HG02763 (cell line): Measurements from ENCODE around the gene SMPD2.
A peak's percentile ranks its signal among the peaks of the same experiment; 100 is the strongest.

ENCODE experiments used
- ATAC-seq: cut with Tn5 transposase; IDR thresholded peaks from one replicate; pipeline ENCODE4 v1.9.1; 2021; ENCODE audit warnings: mild to moderate bottlenecking, moderate library complexity; ENCODE audit not compliant: unreplicated experiment

SMPD2 gene, protein sequence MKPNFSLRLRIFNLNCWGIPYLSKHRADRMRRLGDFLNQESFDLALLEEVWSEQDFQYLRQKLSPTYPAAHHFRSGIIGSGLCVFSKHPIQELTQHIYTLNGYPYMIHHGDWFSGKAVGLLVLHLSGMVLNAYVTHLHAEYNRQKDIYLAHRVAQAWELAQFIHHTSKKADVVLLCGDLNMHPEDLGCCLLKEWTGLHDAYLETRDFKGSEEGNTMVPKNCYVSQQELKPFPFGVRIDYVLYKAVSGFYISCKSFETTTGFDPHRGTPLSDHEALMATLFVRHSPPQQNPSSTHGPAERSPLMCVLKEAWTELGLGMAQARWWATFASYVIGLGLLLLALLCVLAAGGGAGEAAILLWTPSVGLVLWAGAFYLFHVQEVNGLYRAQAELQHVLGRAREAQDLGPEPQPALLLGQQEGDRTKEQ

DNA sequence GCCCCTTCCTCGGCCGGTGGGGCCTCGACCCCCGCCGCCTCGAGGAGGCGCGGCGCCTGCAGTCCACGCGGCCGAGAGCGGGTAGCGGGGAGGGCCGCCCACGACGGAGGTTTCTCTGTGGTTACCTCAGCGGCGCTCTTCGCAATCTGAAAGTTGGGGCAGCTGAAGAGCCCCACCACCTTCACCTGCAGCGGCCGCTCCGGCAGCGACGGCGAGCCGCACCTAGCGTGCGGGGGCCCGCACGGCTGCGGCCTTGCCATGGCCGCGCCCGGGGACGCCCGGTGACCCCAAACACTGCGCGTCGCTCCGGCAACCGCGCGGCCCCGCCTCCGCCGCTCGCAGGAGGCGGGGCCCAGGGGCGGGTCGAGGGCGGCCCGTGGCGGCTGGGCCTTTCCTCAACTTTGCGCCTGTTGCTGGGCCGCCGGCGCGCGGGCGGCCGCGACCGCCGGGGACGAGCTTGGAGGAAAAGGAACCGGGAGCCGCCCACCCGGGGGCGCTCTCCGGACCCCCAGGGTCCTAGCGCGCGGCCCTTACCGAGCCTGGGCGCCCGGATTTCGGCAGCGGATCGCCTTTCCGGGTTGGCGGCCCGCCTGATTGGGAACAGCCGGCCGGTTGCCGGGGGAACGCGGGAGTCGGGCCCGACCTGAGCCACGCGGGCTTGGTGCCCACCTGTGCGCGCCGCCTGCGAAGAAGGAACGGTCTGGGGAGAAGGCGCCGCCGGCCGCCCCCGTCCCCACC lies at the start of gene SMPD2, which contains the start of gene PPIL6:
Gene SMPD2, plus strand, starts transcription at position 394 of the 738 bp plus-strand sequence. CDS start 398 bp downstream, outside the sequence.
Gene PPIL6, minus strand, starts transcription at position 298 of the 738 bp plus-strand sequence. Its CDS starts 38 bp downstream, at position 260.
- peak; percentile 89 for ATAC-seq

DNA sequence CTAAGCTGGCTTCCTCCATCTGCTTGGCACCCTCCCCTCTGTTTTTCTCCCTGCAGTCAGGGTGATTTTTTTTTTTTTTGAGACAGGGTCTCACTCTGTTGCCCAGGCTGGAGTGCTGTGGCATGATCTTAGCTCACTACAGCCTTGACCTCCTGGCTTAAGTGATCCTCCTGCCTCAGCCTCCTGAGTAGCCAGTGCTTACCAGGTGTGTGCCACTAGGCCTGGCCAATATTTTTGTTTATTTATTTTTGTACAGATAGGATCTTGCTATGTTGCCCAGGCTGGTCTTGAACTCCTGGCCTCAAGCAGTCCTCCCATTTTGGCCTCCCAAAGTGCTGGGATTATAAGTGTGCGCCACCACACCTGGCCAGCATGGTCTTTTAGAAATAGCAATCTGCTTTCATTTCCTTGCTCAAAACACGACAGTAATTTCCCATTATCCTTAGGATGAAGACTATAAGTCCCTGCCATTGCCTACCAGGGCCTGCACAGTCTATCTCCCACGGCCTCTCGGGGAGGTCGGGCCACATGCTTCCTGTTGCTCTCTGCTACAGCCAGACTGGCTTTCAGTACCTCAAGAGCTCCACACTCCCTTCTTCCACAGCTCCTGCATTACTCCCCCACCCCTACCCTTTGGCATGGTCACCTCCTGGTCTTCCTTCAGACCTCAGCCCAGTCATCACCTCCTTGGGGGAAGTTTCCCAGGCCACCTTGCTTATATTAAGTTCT lies 47.2 kb upstream of the SMPD2 start:
- ATAC-seq, result no peak

DNA sequence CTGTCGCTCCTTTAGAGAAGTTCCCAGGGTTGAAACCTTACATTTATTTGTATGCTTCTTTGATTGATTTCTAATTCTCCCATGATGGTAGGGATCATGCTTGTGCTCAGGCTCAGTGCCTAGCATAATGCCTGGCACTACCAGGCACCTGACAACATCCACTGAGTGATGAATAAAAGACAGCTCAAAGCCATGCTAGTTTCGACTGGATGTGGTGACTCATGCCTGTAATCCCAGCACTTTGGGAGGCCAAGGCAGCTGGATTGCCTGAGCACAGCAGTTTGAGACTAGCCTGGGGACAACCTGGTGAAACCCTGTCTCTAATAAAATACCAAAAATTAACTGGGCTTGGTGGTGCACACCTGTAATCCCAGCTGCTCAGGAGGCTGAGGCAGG lies 46.6 kb upstream of the SMPD2 start:
- no peak for ATAC-seq

DNA sequence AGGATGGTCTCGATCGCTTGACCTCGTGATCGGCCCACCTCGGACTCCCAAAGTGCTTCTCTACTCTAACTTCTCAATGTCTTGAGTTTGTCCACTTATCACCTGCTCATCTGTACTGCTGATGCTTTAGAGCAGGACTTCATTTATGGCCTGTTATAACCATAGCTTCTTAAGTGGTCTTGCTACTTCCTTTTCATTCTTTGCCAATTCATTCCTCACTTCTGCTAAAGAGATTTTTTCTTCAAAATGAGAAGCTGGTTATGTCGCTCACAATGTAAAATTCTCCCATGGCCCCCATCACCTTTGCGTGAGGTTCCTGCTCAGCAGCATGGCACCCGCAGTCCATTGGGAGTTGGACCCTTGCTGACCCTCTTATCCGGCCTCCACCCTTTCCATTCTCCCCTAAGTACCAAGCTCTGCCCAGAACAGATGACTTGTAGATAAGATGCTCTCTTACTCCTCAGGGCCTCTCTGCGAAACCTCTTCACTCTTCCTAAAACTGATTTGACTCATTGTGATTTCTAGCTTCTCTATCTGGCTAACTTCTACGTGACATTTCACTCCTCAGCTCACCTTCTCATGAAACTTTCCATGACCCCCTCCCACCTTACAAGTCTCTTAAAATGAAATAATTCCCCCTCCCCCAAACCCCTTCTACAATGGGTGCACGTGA lies 44.3 kb upstream of the SMPD2 start:
- ATAC-seq, result no peak

DNA sequence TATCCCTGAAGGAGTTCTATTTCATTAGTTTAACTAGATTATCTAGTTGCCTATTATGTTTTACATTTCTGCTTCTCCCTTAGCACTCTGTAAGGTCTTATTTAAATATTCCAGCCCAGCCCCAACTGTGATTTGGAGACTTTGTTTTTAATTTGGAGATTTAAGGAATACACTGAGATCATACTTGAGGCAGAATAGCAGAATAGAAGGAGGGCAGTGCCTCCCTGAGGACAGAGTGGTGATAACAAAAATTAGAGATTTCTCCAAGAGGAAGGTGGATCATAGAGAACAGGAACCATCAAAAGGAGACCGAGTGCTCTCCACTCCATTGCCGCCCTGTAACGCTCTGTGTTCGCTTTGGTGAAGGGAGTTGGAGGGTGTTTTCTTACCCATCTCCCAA lies 43.5 kb upstream of the SMPD2 start:
- no peak for ATAC-seq

DNA sequence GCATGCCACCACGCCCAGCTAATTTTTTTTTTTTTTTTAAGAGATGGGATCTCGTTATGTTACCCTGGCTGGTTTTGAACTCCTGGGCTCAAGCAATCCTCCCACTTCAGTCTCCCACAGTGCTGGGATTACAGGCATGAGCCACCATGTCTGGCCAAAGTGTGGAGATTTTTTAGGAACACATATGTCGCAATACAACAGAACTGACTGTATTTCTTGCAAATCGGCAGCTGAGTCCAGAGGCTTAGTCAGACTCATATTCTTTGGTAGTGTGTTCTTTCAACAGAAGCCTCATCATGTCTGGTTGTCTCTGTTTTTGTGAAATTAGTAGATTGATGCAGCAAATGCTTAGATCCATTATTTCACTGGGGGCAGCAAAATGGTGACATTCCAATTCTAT lies 34.3 kb upstream of the SMPD2 start:
- ATAC-seq, result no peak

DNA sequence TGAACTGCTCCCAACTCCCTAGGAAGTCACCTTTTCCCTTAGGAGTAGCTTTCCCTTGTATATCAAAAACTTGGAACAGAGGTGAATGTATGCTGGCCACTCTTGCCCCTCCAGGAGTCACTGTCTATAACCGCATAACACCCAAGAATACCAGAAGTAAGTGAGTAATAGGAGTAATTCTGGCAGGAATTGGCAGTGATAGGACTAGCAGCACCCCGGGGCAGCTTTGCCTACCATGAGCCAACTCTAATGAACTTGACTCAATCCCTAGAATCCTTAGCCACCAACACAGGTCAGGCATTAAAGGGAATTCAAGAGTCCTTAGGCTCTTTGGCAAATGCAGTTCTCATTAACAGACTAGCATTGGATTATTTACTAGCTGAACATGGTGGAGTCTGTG lies 29.5 kb upstream of the SMPD2 start:
- no peak for ATAC-seq

DNA sequence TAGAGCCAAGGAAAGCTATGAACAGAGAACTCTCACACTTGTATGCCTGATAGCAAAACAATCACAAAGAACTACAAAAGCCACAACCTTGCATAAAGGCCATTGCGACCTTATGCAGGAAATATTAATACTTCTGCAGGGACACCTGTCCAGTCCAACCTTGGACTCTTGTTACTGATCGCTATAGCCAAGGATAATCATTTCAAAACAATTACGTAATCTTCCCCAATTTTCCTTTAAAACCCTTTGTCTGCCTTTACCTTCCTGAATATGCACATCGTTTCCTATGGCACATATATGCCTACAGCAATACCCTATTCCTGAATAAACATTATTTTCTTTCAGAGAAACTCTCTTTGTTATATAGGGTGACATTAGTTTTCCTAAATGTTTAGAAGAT lies 22.9 kb upstream of the SMPD2 start:
- no peak for ATAC-seq

DNA sequence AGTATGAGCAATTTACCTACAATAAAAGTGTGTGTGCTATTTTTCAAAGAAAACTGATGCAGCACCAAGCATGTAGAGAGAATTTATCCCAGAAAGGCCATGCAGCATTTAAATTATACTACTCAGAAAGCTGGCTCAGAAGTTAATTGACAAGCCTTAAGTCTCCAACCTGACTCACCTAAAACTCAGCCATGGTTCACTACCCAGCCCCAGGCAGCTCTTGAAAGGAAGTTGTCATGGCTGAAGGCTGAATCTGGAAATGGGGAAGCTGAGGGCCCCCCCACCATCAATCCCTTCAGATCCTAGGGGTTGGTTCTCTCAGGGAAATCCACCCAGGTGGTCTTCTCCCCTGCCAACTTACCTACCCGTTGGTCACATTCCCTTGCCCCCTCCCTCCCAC lies 19.8 kb upstream of the SMPD2 start:
- ATAC-seq, result no peak

DNA sequence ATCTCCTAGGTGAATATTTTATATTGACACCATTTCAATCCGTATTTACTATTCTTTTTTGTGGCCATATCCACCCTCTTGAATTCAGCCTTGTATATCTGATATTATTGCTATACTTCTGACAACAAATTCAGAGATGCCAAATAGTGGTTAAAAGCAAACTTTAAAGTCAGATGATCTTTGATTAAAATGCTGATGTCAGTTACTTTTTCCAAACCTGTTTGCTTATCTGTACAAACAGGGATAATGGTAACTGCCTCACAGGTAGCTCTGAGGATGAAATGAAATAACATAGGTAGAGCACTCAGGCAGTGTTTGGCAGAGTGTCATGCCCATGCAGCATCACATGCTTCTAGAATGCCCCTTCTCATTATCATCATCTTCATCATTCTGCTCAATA lies 19.3 kb upstream of the SMPD2 start:
- ATAC-seq, result no peak

DNA sequence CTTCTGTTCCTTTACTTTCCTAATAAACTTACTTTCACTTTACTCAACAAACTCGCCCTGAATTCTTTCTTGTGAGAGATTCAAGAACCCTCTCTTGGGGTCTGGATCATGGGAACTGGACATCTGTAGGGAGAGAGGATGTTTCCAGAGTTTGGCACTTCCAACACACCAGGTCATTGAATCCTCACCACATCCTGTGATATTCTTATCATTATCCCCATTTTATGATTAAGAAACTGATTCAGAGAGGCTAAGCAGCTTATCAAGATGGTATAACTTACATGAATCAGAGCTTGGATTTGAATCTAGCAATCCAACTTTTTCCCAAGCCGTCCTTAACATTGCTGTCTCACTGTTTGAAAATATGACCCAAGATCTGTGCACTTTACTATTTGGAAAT lies 15.6 kb upstream of the SMPD2 start:
- no peak for ATAC-seq

DNA sequence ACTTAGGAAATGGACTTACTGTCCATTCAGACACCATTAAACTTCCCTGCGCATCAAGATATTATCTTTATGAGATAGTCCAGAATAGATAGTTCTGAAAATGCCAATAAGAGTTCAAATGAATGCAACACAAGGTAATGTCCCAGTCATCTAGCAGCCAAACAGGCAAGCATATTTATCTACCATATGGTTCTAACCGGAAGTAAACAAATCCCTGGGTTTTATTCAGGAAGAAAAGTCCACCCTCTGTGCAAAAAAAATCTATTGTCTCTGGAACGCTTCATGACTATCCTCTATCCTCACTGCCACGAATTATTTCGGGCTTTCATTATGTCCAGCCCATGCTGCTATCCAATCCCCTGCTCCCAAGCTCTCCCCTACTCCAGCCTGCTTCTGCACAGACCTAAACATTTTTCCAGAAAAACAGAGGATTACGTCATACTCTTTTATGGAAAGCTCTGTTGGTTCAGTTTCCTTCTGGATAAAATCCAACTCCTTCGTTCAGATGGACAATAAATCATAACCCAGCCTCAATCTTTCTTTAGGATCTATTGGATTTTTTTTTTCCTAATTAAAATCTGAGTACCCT lies 11.5 kb upstream of the SMPD2 start:
- ATAC-seq, result no peak

DNA sequence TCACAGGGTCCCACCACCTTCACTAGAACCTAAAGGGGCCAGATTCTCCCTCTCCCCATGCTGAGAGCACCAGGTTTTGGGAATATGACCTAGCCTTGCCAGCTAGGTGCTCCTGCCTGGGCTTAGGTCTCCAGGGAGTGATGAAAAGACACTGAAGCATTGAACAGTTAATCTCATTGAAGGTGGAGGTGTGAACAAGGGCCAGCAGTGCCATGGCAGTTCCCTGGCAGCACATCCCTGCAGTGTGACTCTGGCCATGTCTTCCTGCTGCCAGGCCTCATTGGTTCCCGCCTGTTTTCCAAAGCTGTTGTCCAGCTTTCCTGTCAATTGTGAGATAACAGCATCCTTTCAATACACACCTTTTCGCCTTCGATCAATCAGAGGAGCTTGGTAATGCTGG lies 11.0 kb upstream of the SMPD2 start:
- ATAC-seq, result no peak

DNA sequence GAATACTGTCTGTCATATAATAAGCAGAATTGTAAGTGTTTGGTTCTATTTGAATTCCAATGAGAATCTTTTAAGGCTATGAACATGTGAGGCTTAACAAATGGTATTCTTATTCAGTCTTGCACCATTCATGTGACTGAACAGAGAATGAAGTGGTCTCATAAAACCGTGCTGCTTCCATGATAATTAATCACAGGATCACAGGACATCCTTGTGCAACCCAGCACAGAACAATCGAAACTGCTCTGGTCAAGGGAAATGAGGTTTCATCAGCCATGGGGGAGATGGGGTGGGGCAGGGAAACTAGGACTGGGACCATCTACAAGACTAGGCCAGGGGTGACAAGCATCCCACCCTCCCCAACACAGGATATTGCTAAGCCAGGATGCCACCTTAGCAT lies 6.1 kb upstream of the SMPD2 start:
- ATAC-seq, result no peak

DNA sequence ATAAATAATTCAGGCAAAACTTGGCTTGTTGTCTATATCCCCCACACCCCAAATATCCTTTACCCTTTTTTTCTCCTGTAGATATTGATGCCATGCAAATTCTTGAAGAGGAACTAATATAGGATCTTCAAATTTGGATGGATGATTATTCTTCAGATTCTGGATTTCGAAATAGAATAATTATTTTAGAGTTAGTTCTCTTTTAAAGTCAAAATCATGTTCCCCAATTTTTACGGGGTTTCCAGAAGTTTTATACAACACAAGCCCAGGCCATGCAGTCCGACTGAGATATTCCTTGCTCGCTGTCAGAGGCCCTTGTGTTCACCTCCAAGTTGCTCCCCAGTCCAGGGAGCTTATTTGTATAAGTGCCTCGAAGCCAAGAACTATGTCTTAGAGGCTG lies 4.5 kb upstream of the SMPD2 start:
- ATAC-seq, result no peak

DNA sequence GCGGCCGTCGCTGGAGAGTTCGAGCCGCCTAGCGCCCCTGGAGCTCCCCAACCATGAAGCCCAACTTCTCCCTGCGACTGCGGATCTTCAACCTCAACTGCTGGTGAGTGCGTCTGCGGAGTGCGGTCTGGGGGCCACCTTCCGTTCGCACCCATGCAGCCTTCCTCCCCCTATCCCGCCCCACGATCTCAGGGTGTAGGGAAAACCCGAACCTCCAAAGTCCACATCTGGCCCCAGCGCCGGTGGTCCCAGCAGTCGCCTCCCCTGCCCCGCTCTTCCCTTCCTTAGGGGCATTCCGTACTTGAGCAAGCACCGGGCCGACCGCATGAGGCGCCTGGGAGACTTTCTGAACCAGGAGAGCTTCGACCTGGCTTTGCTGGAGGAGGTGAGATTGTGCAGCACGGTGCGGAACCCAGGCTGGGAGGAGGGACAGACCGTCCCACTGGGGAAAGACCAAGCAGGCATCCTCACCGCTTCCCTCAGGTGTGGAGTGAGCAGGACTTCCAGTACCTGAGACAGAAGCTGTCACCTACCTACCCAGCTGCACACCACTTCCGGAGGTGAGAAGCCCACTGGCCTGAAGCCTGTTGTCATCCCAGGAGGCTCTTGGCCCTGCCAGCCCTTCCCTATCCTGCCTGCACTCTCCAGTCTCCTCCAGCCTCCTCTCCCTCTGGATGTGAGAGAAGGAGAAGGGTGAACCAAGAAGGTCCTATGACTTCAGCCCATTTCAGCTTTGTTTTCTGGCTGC lies 719 bp downstream of the SMPD2 start:
- ATAC-seq, result peak; percentile 19

DNA sequence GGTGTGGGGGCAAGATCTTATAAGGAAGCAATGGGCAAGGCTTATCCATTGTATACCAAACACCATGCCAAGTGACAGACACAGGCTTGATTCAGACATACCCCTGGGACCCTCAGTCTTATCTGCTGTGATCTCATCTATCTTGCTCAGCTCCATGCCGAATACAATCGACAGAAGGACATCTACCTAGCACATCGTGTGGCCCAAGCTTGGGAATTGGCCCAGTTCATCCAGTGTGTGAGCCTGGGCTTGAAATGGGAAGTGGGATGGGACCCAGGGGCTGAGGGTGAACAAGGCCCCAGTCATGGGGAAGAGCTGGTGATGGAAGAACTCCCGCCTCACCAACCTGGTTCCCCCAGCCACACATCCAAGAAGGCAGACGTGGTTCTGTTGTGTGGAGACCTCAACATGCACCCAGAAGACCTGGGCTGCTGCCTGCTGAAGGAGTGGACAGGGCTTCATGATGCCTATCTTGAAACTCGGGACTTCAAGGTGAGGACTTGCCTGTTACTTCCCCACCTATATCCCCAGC lies 1.9 kb downstream of the SMPD2 start:
- ATAC-seq, result no peak

DNA sequence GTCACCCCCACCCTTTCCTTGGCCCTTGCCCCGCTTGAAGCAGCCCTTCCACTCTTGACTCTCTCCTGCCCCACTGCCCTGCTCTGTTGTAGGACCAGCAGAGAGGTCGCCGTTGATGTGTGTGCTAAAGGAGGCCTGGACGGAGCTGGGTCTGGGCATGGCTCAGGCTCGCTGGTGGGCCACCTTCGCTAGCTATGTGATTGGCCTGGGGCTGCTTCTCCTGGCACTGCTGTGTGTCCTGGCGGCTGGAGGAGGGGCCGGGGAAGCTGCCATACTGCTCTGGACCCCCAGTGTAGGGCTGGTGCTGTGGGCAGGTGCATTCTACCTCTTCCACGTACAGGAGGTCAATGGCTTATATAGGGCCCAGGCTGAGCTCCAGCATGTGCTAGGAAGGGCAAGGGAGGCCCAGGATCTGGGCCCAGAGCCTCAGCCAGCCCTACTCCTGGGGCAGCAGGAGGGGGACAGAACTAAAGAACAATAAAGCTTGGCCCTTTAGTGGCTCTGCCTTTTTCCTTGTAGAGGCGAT lies 3.0 kb downstream of the SMPD2 start:
- ATAC-seq, result no peak

DNA sequence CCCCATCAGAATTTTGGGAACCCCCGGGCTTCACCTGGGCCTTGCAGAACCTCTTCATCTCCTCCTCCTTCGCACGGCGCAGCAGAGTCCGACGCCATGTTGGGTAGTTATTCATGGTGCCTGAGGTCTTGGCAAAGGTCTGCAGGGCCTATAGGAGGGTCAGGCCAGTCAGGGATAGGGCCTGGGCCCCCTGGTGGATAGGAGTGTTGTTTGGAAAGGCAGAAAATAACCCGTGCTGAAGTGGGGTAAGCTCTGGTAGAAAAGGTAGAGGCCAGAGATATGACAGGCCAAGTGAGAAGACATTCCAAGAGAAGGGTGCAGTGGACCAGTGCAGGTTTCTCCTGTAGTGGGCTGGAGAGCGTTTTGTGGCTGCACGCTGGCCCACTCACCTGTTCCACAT lies 4.9 kb downstream of the SMPD2 start:
- no peak for ATAC-seq
